IMR-90 (cell line): ENCODE measurements around the gene KIF9. TPM values are rescaled to one million over a fixed set of nuclear protein-coding genes. Genes with fewer than 3 reads are reported as not detected.

Source experiments
- ATAC-seq: fragments of 200-7000 bp; cut with Tn5 transposase; 2 replicates; pipeline ENCODE4 v1.9.1; 2020; ENCODE audit warnings: low read depth, mild to moderate bottlenecking, moderate library complexity
- BruUV-seq: library from RNA; stranded (reverse); fragments of 400-500 nt; replicated peaks from 2 replicates; lab custom pipeline; 2021; lab: Mats Ljungman, UMichigan
- CTCF ChIA-PET: fragments of 300-600 bp; formaldehyde crosslinking; extraction: SDS; loops from one replicate; lab custom pipeline; 2021; ENCODE audit warnings: antibody characterized with exemption; lab: Yijun Ruan, JAX
- POLR2A ChIA-PET: fragments of 300-600 bp; sonication (Branson Sonifier 250); formaldehyde crosslinking; loops from one replicate; lab custom pipeline; 2022; ENCODE audit warnings: antibody characterized with exemption; ENCODE audit not compliant: unreplicated experiment; lab: Charles Lee
- DNase-seq: peaks from one replicate; pipeline ENCODE4 v3.0.0; 2013
- H2AFZ ChIP-seq: replicated peaks from 2 replicates; pipeline ENCODE3; 2013; ENCODE audit warnings: low read length, mild to moderate bottlenecking; ENCODE audit not compliant: poor library complexity
- H2AK5ac ChIP-seq: 2 replicates; pipeline ENCODE4 v1.6.1; 2013; ENCODE audit warnings: low read depth, low read length, inconsistent platforms
- H2AK9ac ChIP-seq: replicated peaks from 2 replicates; pipeline ENCODE3; 2013; ENCODE audit warnings: mild to moderate bottlenecking, low read depth, low read length, moderate library complexity; ENCODE audit not compliant: poor library complexity
- H2BK120ac ChIP-seq: 2 replicates; pipeline ENCODE4 v1.6.1; 2013; ENCODE audit warnings: low read depth, low read length, inconsistent platforms
- H2BK15ac ChIP-seq: 3 replicates; pipeline ENCODE4 v1.6.1; 2013; ENCODE audit warnings: low read depth, low read length, inconsistent platforms
- H2BK20ac ChIP-seq: 2 replicates; pipeline ENCODE4 v1.6.1; 2013; ENCODE audit warnings: low read depth, mild to moderate bottlenecking, inconsistent platforms, low read length, moderate library complexity
- H2BK5ac ChIP-seq: 2 replicates; pipeline ENCODE4 v1.6.1; 2013; ENCODE audit warnings: mild to moderate bottlenecking, low read depth, low read length, inconsistent platforms; ENCODE audit not compliant: poor library complexity, severe bottlenecking
- H3K14ac ChIP-seq: replicated peaks from 2 replicates; pipeline ENCODE4 v1.6.1; 2013; ENCODE audit warnings: low read depth, low read length, inconsistent platforms
- H3K18ac ChIP-seq: 2 replicates; pipeline ENCODE4 v1.6.1; 2013; ENCODE audit warnings: low read depth, low read length, control low read depth
- H3K23ac ChIP-seq: 2 replicates; pipeline ENCODE4 v1.6.1; 2013; ENCODE audit warnings: low read depth, low read length, inconsistent platforms
- H3K27ac ChIP-seq: 2 replicates; pipeline ENCODE4 v1.5.1; 2013; ENCODE audit warnings: mild to moderate bottlenecking, control low read depth, low read length; ENCODE audit not compliant: insufficient read depth
- H3K27me3 ChIP-seq: 2 replicates; pipeline ENCODE4 v1.6.1; 2013; ENCODE audit warnings: low read length; ENCODE audit not compliant: control insufficient read depth, insufficient read depth
- H3K36me3 ChIP-seq: 2 replicates; pipeline ENCODE4 v1.6.1; 2013; ENCODE audit warnings: low read length, mixed read lengths; ENCODE audit not compliant: control insufficient read depth, insufficient read depth
- H3K4ac ChIP-seq: 2 replicates; pipeline ENCODE4 v1.6.1; 2013; ENCODE audit warnings: low read depth, low read length, inconsistent platforms
- H3K4me1 ChIP-seq: 2 replicates; pipeline ENCODE4 v1.6.1; 2013; ENCODE audit warnings: low read length, mixed read lengths; ENCODE audit not compliant: control insufficient read depth, insufficient read depth
- H3K4me2 ChIP-seq: 2 replicates; pipeline ENCODE4 v1.6.1; 2013; ENCODE audit warnings: low read depth, mild to moderate bottlenecking, control low read depth, low read length, moderate library complexity
- H3K4me3 ChIP-seq: 2 replicates; pipeline ENCODE4 v1.5.1; 2013; ENCODE audit warnings: low read depth, mild to moderate bottlenecking, control low read depth, low read length, moderate library complexity; ENCODE audit not compliant: insufficient read depth
- H3K56ac ChIP-seq: 2 replicates; pipeline ENCODE4 v1.6.1; 2013; ENCODE audit warnings: low read length, inconsistent platforms; ENCODE audit not compliant: insufficient read depth; ENCODE audit errors: extremely low read depth
- H3K79me1 ChIP-seq, 2 experiments: 2 replicates each; pipeline ENCODE4 v1.6.1; 2013; ENCODE audit warnings: low read length in 2 of 2, inconsistent platforms in 1 of 2, low read depth in 1 of 2
- H3K9ac ChIP-seq: 2 replicates; pipeline ENCODE4 v1.6.1; 2013; ENCODE audit warnings: low read depth, low read length, control low read depth
- H3K9me1 ChIP-seq: 2 replicates; pipeline ENCODE4 v1.6.1; 2013; ENCODE audit warnings: low read length, inconsistent platforms; ENCODE audit not compliant: insufficient read depth
- H3K9me3 ChIP-seq: 2 replicates; pipeline ENCODE4 v1.6.1; 2013; ENCODE audit warnings: low read length; ENCODE audit not compliant: control insufficient read depth, insufficient read depth
- H4K20me1 ChIP-seq: 2 replicates; pipeline ENCODE4 v1.6.1; 2013; ENCODE audit warnings: low read length, inconsistent platforms; ENCODE audit not compliant: insufficient read depth
- H4K5ac ChIP-seq: 2 replicates; pipeline ENCODE4 v1.6.1; 2013; ENCODE audit warnings: mild to moderate bottlenecking, low read depth, low read length, control low read depth
- H4K8ac ChIP-seq, 2 experiments: 2 replicates each; pipeline ENCODE4 v1.6.1; 2013; ENCODE audit warnings: low read depth in 2 of 2, low read length in 2 of 2, control low read depth in 1 of 2, inconsistent platforms in 1 of 2
- H4K91ac ChIP-seq: 2 replicates; pipeline ENCODE4 v1.6.1; 2013; ENCODE audit warnings: low read depth, low read length, inconsistent platforms; ENCODE audit not compliant: insufficient read depth
- MXI1 ChIP-seq: IDR thresholded peaks from 2 replicates; pipeline ENCODE4 v1.6.1; 2012; ENCODE audit warnings: low read depth, mild to moderate bottlenecking, low read length, moderate library complexity, borderline replicate concordance
- POLR2A ChIP-seq: IDR thresholded peaks from 2 replicates; pipeline ENCODE4 v1.6.1; 2012; ENCODE audit warnings: mild to moderate bottlenecking, low read depth, low read length
- WGBS, 2 experiments: methylation state at CpG; one replicate each; pipeline versions ENCODE4 v1.1.5 to v1.1.7; 2013; ENCODE audit warnings: missing lambda C conversion rate in 2 of 2; ENCODE audit not compliant: insufficient read length in 1 of 2; ENCODE audit errors: extremely low coverage in 2 of 2; 5-methylcytosine and 5-hydroxymethylcytosine counted together
- dilution Hi-C: fragments of 300-500 bp; cut with HindIII; formaldehyde crosslinking; loops from one replicate; pipeline ENCODE4 v1.14.3; 2018; ENCODE audit warnings: low sequenced_read_pairs; ENCODE audit not compliant: unreplicated experiment
- in situ Hi-C: fragments of 300-500 bp; cut with MboI; formaldehyde crosslinking; loops from 3 replicates; pipeline ENCODE4 v1.14.3; 2019; ENCODE audit warnings: low sequenced_read_pairs, inconsistent platforms, mixed read lengths
- intact Hi-C: fragments of 100-400 bp; cut with micrococcal nuclease; formaldehyde crosslinking; loops from 2 replicates; pipeline ENCODE4 v1.10.0; 2022
- polyA plus RNA-seq, 3 experiments: library from polyadenylated mRNA; depleted of rRNA; stranded (reverse); fragments of >200 nt; gene quantifications; 2 replicates each; pipeline ENCODE4 v1.2.3, GENCODE V29; 2012; ENCODE audit warnings: low replicate concordance in 1 of 3
- total RNA-seq: library from RNA; depleted of rRNA; stranded (reverse); fragments of >200 nt; gene quantifications from 2 replicates; pipeline ENCODE4 v1.2.3, GENCODE V29; 2012

Gene KIF9
- total and polyA plus RNA-seq, 2 of the 4 experiments (the other 2 are of a cell fraction) = 1.8 to 5.0 TPM

DNA sequence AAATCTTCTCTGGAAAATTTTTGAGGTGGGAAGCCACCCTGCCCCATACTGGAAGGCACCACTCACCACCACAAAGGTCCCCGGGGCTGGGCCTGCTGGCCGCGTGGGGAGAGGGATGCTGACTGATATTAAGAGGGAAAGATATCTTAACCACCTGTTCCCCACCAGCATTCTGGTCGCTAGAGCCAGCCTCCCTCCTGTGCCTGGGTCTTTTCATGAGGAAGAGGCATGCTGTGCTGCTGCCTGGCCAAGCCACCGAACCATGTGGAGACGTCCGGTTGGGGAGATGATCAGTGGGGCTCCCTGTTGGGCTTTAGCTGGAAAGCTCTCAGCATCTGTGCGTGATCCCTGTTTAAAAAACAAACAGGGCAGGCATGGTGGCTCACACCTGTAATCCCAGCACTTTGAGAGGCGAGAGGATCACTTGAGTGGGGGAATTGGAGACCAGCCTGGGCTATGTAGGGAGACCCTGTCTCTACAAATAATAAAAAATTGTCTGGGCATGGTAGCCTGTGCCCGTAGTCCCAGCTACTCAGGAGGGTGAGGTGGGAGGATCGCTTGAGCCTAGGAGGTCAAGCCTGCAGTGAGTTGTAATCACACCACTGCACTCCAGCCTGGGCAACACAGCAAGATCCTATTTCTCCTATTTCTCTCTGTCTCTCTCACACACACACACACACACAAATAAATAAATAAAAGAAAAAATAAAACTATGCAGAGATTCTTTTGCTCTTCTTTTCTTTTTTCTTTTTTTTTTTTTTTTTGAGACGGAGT, 1.2 kb upstream of the KIF9 start:
- peak overlapping the region; percentile 79 for H2AFZ ChIP-seq
- H2BK15ac ChIP-seq = no peak overlapping the region
- ATAC-seq (no peak), DNase-seq (no peak)
- H3K4me2 ChIP-seq = peak overlapping the region; percentile 87
- H3K4me3 ChIP-seq = peak overlapping the region; percentile 60
- peak overlapping the region; percentile 65 for H2AK5ac ChIP-seq
- in situ Hi-C loops (no loop called here), intact Hi-C loops (loop anchor here (2.0 kb wide), 1 partner anchor 31 kb away; no protein-coding TSS in a partner anchor), dilution Hi-C loops (no loop called here)
- H3K27me3 ChIP-seq = no peaks in the 10 kb centered on the region
- H3K9me3 ChIP-seq = no peaks in the 10 kb centered on the region
- WGBS, 2 experiments = 11% methylated on average over 3 of the region's 12 CpGs; no CpG with 5 or more reads in 1 of the 2 experiments
- peak; percentile 79; the same call in 1 of the 2 replicates for TF ChIP-seq MXI1
- TF ChIP-seq POLR2A = no peak
- peaks cover 4% of the 10 kb centered on the region; the same call in 1 of the 2 replicates for H3K4me1 ChIP-seq
- H3K79me1 ChIP-seq = peaks cover 30 to 66% of the 10 kb centered on the region in 2 experiments; a peak in 3 of 4 replicates
- ChIA-PET CTCF (no interaction called here), POLR2A (interaction anchor here (0.6 kb wide), 1 partner anchor 310 kb away, joined by 6 read pairs; no protein-coding TSS in a partner anchor)
- H3K18ac ChIP-seq = no peak overlapping the region
- peak overlapping the region; percentile 31 for H2AK9ac ChIP-seq
- peak overlapping the region; percentile 84 for H3K23ac ChIP-seq
- peaks cover 12% of the 10 kb centered on the region for H4K20me1 ChIP-seq
- peak overlapping the region; percentile 61; the same call in 1 of the 2 replicates for H3K56ac ChIP-seq
- no peak overlapping the region for H2BK20ac ChIP-seq
- H3K14ac ChIP-seq = peak overlapping the region; percentile 29
- H3K4ac ChIP-seq = peak overlapping the region; percentile 38; the same call in 1 of the 2 replicates
- H2BK5ac ChIP-seq = no peak overlapping the region
- H4K8ac ChIP-seq = peak overlapping the region in 1 of 2 experiments; percentile 92; a peak in 1 of 4 replicates
- peaks cover 8% of the 10 kb centered on the region for H3K9me1 ChIP-seq
- H3K36me3 ChIP-seq = peaks cover 4% of the 10 kb centered on the region
- no TSS peak for BruUV-seq
- peak overlapping the region; percentile 12 for H3K27ac ChIP-seq
- peak overlapping the region; percentile 92 for H3K9ac ChIP-seq
- H4K91ac ChIP-seq = 0 out of 2 replicates have a peak overlapping the region, but pooled peaks have one; percentile 51
- H4K5ac ChIP-seq = no peak overlapping the region
- H2BK120ac ChIP-seq = no peak overlapping the region
